H9 (cell line): ENCODE results near the gene NCKAP5. TPM values are rescaled to one million over a fixed set of nuclear protein-coding genes. Genes with fewer than 3 reads are reported as not detected.

ENCODE experiments used
- DNase-seq: peaks from one replicate; pipeline ENCODE4 v3.0.0-alpha.2; 2017
- H2AFZ ChIP-seq: one replicate; pipeline ENCODE4 v1.6.1; 2013; ENCODE audit warnings: mild to moderate bottlenecking, low read length, control low read depth, moderate library complexity
- H2AK5ac ChIP-seq: 2 replicates; pipeline ENCODE4 v1.6.1; 2013; ENCODE audit warnings: low read length, control low read depth, mixed read lengths; ENCODE audit not compliant: insufficient read length
- H2BK120ac ChIP-seq: one replicate; pipeline ENCODE4 v1.6.1; 2013; ENCODE audit warnings: low read depth, mild to moderate bottlenecking, low read length, control low read depth, inconsistent platforms; ENCODE audit not compliant: poor library complexity, severe bottlenecking
- H2BK12ac ChIP-seq: 2 replicates; pipeline ENCODE4 v1.6.1; 2013; ENCODE audit warnings: low read length, control low read depth, mixed read lengths, low read depth; ENCODE audit not compliant: insufficient read length
- H2BK15ac ChIP-seq: 2 replicates; pipeline ENCODE4 v1.6.1; 2013; ENCODE audit warnings: low read depth, low read length, control low read depth
- H2BK20ac ChIP-seq: one replicate; pipeline ENCODE4 v1.6.1; 2013; ENCODE audit warnings: low read depth, mild to moderate bottlenecking, low read length, control low read depth, inconsistent platforms; ENCODE audit not compliant: poor library complexity, severe bottlenecking
- H2BK5ac ChIP-seq: 2 replicates; pipeline ENCODE4 v1.6.1; 2013; ENCODE audit warnings: low read length, control low read depth, mixed read lengths; ENCODE audit not compliant: insufficient read length
- H3K14ac ChIP-seq: 2 replicates; pipeline ENCODE4 v1.6.1; 2013; ENCODE audit warnings: low read length, control low read depth; ENCODE audit not compliant: insufficient read depth
- H3K18ac ChIP-seq: 2 replicates; pipeline ENCODE4 v1.6.1; 2013; ENCODE audit warnings: low read depth, mild to moderate bottlenecking, mixed read lengths, low read length, control low read depth; ENCODE audit not compliant: insufficient read length
- H3K23ac ChIP-seq: 2 replicates; pipeline ENCODE4 v1.6.1; 2013; ENCODE audit warnings: low read length, control low read depth, mixed read lengths, low read depth; ENCODE audit not compliant: insufficient read length
- H3K23me2 ChIP-seq: 2 replicates; pipeline ENCODE4 v1.6.1; 2013; ENCODE audit warnings: low read depth, mild to moderate bottlenecking, mixed read lengths, low read length, control low read depth; ENCODE audit not compliant: insufficient read length, poor library complexity, severe bottlenecking
- H3K27ac ChIP-seq: 2 replicates; pipeline ENCODE4 v1.5.1; 2013; ENCODE audit warnings: low read length, control low read depth, mixed read lengths, low read depth; ENCODE audit not compliant: insufficient read length
- H3K27me3 ChIP-seq: 2 replicates; pipeline ENCODE4 v1.6.1; 2013; ENCODE audit warnings: low read length, control low read depth, inconsistent platforms; ENCODE audit not compliant: insufficient read depth
- H3K4ac ChIP-seq: 2 replicates; pipeline ENCODE4 v1.6.1; 2013; ENCODE audit warnings: low read depth, mild to moderate bottlenecking, control low read depth, inconsistent platforms, low read length, moderate library complexity
- H3K4me1 ChIP-seq: 2 replicates; pipeline ENCODE4 v1.6.1; 2013; ENCODE audit warnings: low read length, control low read depth, inconsistent platforms; ENCODE audit not compliant: insufficient read depth
- H3K4me2 ChIP-seq: 2 replicates; pipeline ENCODE4 v1.6.1; 2013; ENCODE audit warnings: low read length, control low read depth, mixed read lengths; ENCODE audit not compliant: insufficient read length, insufficient read depth
- H3K56ac ChIP-seq: 2 replicates; pipeline ENCODE4 v1.6.1; 2013; ENCODE audit warnings: low read depth, mild to moderate bottlenecking, mixed read lengths, low read length, control low read depth; ENCODE audit not compliant: insufficient read length
- H3K79me1 ChIP-seq: 2 replicates; pipeline ENCODE4 v1.6.1; 2013; ENCODE audit warnings: low read depth, mild to moderate bottlenecking, moderate library complexity, low read length, control low read depth, inconsistent platforms; ENCODE audit not compliant: insufficient read depth, poor library complexity, severe bottlenecking
- H3K79me2 ChIP-seq: 2 replicates; pipeline ENCODE4 v1.6.1; 2013; ENCODE audit warnings: low read length, control low read depth, inconsistent platforms; ENCODE audit not compliant: insufficient read depth
- H3K9ac ChIP-seq: 2 replicates; pipeline ENCODE4 v1.6.1; 2013; ENCODE audit warnings: low read length, control low read depth, mixed read lengths; ENCODE audit not compliant: insufficient read length; ENCODE audit errors: extremely low read depth
- H3K9me3 ChIP-seq: one replicate; pipeline ENCODE4 v1.6.1; 2013; ENCODE audit warnings: low read depth, low read length, inconsistent platforms; ENCODE audit not compliant: control insufficient read depth
- H3T11ph ChIP-seq: one replicate; pipeline ENCODE4 v1.6.1; 2013; ENCODE audit warnings: mild to moderate bottlenecking, low read length, control low read depth, inconsistent platforms
- H4K20me1 ChIP-seq: one replicate; pipeline ENCODE4 v1.6.1; 2013; ENCODE audit not compliant: control insufficient read depth, insufficient read length, insufficient read depth
- H4K5ac ChIP-seq: 2 replicates; pipeline ENCODE4 v1.6.1; 2013; ENCODE audit warnings: low read depth, mild to moderate bottlenecking, mixed read lengths, low read length, control low read depth; ENCODE audit not compliant: insufficient read length
- H4K8ac ChIP-seq: replicated peaks from 2 replicates; pipeline ENCODE4 v1.6.1; 2013; ENCODE audit warnings: low read length, control low read depth, mixed read lengths, low read depth; ENCODE audit not compliant: insufficient read length
- H4K91ac ChIP-seq: 2 replicates; pipeline ENCODE4 v1.6.1; 2013; ENCODE audit warnings: low read depth, mild to moderate bottlenecking, moderate library complexity, mixed read lengths, low read length, control low read depth; ENCODE audit not compliant: insufficient read length
- H3K27ac Mint-ChIP-seq, 3 experiments: 2 replicates in 2 of 3; 3 replicates in 1 of 3; pipeline ENCODE4 v1.8.0; 2020 to 2021; ENCODE audit warnings: mixed read lengths in 3 of 3, mild to moderate bottlenecking in 1 of 3, moderate library complexity in 1 of 3
- H3K27me3 Mint-ChIP-seq: 2 replicates; pipeline ENCODE4 v1.8.0; 2021; ENCODE audit warnings: low read depth, mild to moderate bottlenecking, moderate library complexity, mixed read lengths
- H3K36me3 Mint-ChIP-seq, 3 experiments: 2 replicates in 2 of 3; 3 replicates in 1 of 3; pipeline ENCODE4 v1.8.0; 2020 to 2021; ENCODE audit warnings: low read depth in 3 of 3, mixed read lengths in 3 of 3; ENCODE audit not compliant: insufficient read depth in 1 of 3
- H3K4me1 Mint-ChIP-seq, 2 experiments: 2 replicates each; pipeline ENCODE4 v1.8.0; 2020; ENCODE audit warnings: mixed read lengths in 2 of 2
- H3K4me3 Mint-ChIP-seq, 2 experiments: 2 replicates in 1 of 2; 3 replicates in 1 of 2; pipeline ENCODE4 v1.8.0; 2020 to 2021; ENCODE audit warnings: mild to moderate bottlenecking in 2 of 2, mixed read lengths in 2 of 2, moderate library complexity in 1 of 2
- H3K9me3 Mint-ChIP-seq, 2 experiments: 2 replicates in 1 of 2; 3 replicates in 1 of 2; pipeline ENCODE4 v1.8.0; 2020; ENCODE audit warnings: mild to moderate bottlenecking in 2 of 2, mixed read lengths in 2 of 2, moderate library complexity in 1 of 2
- WGBS: extraction: QIAGEN DNeasy Blood & Tissue Kit; methylation state at CpG from one replicate; pipeline ENCODE4 v1.1.7; 2013; ENCODE audit warnings: missing lambda C conversion rate, low lambda C conversion rate, mixed read lengths; ENCODE audit not compliant: insufficient read length; ENCODE audit errors: extremely low coverage; 5-methylcytosine and 5-hydroxymethylcytosine counted together
- total RNA-seq: library from RNA; stranded (reverse); gene quantifications from 2 replicates; pipeline ENCODE4 v1.2.1, GENCODE V29; 2021
- TF ChIP-seq, protein P1 (sequence below): fragments of 200-600 bp; sonication (generic); conservative IDR thresholded peaks from 3 replicates; pipeline ENCODE4 v1.8.0; 2021; ENCODE audit warnings: antibody characterized with exemption, mild to moderate bottlenecking

Gene NCKAP5
- total RNA-seq, 1 experiment from 2014 or later: 0.26 TPM

DNA sequence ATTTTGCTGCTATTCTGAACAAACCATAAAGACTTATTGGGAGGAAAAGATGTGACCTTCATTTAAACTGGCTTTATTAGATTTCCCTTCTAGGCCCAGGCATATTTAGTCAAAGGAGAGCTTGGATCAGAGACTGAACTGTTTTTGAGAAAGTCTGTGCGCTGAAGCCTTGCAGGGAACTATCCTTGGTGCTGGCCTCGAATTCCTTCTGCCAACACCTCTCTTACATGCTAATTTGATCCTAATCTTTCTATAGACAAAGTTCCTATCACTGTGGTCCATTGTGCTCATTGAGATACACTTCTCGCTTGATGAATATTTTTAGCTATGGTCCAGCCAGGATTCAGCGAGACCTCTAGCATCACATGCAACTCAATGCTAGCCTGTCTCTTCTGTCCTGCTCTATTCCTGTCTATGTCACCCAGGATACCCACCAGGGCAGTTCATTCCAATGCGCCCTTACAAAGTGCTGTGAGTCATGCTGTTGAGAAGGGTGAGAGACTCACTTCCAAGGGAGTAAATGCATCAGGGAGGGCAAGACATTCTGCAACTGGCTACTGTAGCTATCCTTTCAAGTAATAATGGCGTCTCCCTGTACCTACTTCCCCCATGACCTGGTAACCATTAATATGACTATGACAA lies 541.6 kb downstream of the NCKAP5 start:
- Histone ChIP-seq H3K79me1 (no peaks in the 10 kb centered on the region), H2AFZ (no peak overlapping the region), H4K8ac (no peak overlapping the region), H3K23ac (no peak overlapping the region), H2BK15ac (no peak overlapping the region), H3K4ac (no peak overlapping the region), H2AK5ac (no peak overlapping the region), H3K9ac (no peak overlapping the region), H4K5ac (no peak overlapping the region), H3K23me2 (no peaks in the 10 kb centered on the region), H3K27me3 (no peaks in the 10 kb centered on the region), H3K79me2 (no peaks in the 10 kb centered on the region), H2BK20ac (no peak overlapping the region), H3K56ac (no peak overlapping the region), H3K4me2 (no peak overlapping the region), H3K9me3 (no peaks in the 10 kb centered on the region), H3K14ac (no peak overlapping the region), H2BK120ac (no peak overlapping the region), H2BK12ac (no peak overlapping the region), H3T11ph (no peak overlapping the region), H3K18ac (no peak overlapping the region), H2BK5ac (no peak overlapping the region), H3K4me1 (no peaks in the 10 kb centered on the region; the same call in 1 of the 2 replicates), H3K27ac (no peak overlapping the region), H4K20me1 (no peaks in the 10 kb centered on the region), H4K91ac (no peak overlapping the region)
- no CpG with 5 or more reads among the region's 6 CpGs for WGBS
- peaks cover 24 to 28% of the 10 kb centered on the region in 2 experiments for H3K4me1 Mint-ChIP-seq
- TF ChIP-seq, protein P1, sequence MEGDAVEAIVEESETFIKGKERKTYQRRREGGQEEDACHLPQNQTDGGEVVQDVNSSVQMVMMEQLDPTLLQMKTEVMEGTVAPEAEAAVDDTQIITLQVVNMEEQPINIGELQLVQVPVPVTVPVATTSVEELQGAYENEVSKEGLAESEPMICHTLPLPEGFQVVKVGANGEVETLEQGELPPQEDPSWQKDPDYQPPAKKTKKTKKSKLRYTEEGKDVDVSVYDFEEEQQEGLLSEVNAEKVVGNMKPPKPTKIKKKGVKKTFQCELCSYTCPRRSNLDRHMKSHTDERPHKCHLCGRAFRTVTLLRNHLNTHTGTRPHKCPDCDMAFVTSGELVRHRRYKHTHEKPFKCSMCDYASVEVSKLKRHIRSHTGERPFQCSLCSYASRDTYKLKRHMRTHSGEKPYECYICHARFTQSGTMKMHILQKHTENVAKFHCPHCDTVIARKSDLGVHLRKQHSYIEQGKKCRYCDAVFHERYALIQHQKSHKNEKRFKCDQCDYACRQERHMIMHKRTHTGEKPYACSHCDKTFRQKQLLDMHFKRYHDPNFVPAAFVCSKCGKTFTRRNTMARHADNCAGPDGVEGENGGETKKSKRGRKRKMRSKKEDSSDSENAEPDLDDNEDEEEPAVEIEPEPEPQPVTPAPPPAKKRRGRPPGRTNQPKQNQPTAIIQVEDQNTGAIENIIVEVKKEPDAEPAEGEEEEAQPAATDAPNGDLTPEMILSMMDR: no peak
- no peaks in the 10 kb centered on the region for H3K9me3 Mint-ChIP-seq
- H3K27ac Mint-ChIP-seq: no peak overlapping the region
- H3K4me3 Mint-ChIP-seq: no peak overlapping the region
- peaks cover 0 to 2% (median 0%) of the 10 kb centered on the region in 3 experiments; a peak in 1 of 7 replicates for H3K36me3 Mint-ChIP-seq
- DNase-seq: peak; percentile 49
- no peaks in the 10 kb centered on the region for H3K27me3 Mint-ChIP-seq
